Cardiac fibroblast (primary cell): Measurements from ENCODE around the gene SELE.

Experiments
- DNase-seq, 2 donors: peaks; one replicate each; pipeline versions ENCODE4 v3.0.0 to v3.0.0-alpha.2; 2010; ENCODE audit warnings: low read depth in 2 of 2
- H3K4me3 ChIP-seq, 2 donors: replicated peaks in 1 of 2; 1 replicate in 1 of 2; 2 replicates in 1 of 2; pipeline ENCODE4 v1.5.1; 2011; ENCODE audit warnings: low read depth in 2 of 2, low read length in 2 of 2, mild to moderate bottlenecking in 2 of 2, moderate library complexity in 1 of 2
- CTCF ChIP-seq: IDR thresholded peaks from one replicate; pipeline ENCODE4 v1.5.1; 2011; ENCODE audit warnings: low read depth, mild to moderate bottlenecking, low read length, inconsistent platforms

The SELE gene

GRCh38 chr1:169745015-169745861 is 11.4 kb upstream of the SELE start:
- H3K4me3 ChIP-seq: no peak overlapping the region
- no peak for TF ChIP-seq CTCF
- peak; percentile 84 to 89 for DNase-seq

- TF ChIP-seq CTCF: no peak
- DNase-seq: peak; percentile 57 to 61
- no peak overlapping the region for H3K4me3 ChIP-seq
Observed at GRCh38 chr1:169741666-169742394, 8.0 kb upstream of the SELE start.

GRCh38 chr1:169739980-169740379 is 6.1 kb upstream of the SELE start:
- H3K4me3 ChIP-seq: no peak overlapping the region
- TF ChIP-seq CTCF: no peak
- DNase-seq: peak; percentile 36 to 78

GRCh38 chr1:169731446-169731845 is 2.4 kb downstream of the SELE start:
- no peak for TF ChIP-seq CTCF
- DNase-seq: no peak
- no peak overlapping the region for H3K4me3 ChIP-seq

- DNase-seq: no peak
- no peak for TF ChIP-seq CTCF
- H3K4me3 ChIP-seq: no peak overlapping the region
Observed at GRCh38 chr1:169729991-169730390, 3.9 kb downstream of the SELE start.

- no peak overlapping the region for H3K4me3 ChIP-seq
- no peak for DNase-seq
- TF ChIP-seq CTCF: no peak
Observed at GRCh38 chr1:169727307-169727706, 6.6 kb downstream of the SELE start.
